SW480 (cell line): ENCODE results near the gene LZTR1.

Experiments
- DNase-seq: peaks from one replicate; pipeline ENCODE4 v3.0.0-alpha.2; 2016; ENCODE audit warnings: low spot score

Gene LZTR1

DNA sequence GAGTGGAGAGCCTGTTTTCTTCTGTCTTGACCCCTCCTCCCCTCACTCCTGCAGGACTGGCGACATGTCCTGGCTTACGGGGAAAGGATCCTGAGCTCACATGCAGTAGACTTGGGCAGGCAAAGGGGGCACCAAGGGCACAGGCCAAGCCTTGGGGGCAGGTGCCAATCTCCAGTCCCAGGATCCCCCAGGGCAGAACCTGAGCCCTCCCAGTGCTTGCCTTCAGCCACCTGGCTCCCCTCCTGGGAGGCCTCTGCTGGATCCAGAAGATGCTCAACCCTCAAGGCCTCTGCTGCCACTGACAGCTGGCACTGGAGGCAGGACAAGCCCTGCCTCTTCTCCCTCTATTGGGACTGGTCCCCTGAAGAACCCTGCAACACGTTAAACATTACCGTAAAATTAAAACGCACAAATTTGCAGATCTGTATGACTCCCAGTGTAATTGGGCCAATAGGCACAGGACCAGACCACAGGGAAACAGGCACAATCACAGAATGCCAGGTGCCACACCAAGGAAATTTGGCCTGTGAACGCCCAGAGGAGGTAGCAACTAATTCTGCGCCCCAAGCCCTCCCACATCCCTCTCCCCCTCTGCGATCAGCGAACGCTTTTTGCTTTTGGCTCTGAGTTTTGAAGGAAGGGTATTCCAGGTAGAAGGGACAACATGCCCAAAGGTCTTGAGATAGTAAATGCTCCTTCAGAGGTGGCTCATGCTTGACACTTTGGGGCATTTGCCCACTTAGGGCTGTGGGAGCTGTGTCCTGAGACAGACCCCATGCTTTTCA, 967 bp upstream of the LZTR1 start:
- no peak for DNase-seq

DNA sequence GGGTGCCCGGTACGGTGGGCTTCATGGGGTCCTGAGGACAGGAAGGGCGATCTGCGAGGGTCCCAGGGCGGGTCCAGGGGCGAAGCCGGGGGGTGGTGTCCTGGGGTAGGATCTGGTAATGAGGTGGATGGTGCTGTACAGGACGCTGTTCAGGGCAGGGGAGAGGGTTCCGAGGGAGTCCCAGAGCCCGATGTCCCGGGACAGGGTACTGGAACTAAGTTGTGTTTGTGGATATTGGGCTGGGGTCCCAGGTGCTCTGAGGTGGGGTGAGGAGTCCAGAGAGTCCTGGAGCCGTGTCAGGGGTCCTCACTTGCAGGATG, 426 bp downstream of the LZTR1 start:
- no peak for DNase-seq

GRCh38 chr22:20983081-20983771, 1.1 kb downstream of the LZTR1 start:
- DNase-seq: no peak

DNA sequence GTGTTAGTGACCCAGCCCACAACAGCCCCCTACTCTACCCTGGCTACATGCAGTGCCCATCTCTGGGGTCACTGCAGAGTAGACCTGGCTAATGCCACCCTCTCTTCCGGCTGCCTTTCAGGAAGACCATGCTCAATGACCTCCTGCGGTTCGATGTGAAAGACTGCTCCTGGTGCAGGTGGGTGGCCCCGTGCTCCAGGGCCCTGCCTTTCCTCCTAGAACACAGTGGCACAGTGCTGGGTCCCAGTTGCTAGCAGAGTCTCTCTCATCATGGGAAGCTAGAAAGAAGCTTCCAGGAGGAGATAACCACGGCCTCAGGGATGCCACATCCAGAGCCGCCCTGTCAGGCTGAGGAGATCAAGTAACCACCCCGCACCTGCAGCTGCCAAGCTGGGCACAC, 3.6 kb downstream of the LZTR1 start:
- no peak for DNase-seq

GRCh38 chr22:20986365-20986764, 4.3 kb downstream of the LZTR1 start:
- DNase-seq: no peak

DNA sequence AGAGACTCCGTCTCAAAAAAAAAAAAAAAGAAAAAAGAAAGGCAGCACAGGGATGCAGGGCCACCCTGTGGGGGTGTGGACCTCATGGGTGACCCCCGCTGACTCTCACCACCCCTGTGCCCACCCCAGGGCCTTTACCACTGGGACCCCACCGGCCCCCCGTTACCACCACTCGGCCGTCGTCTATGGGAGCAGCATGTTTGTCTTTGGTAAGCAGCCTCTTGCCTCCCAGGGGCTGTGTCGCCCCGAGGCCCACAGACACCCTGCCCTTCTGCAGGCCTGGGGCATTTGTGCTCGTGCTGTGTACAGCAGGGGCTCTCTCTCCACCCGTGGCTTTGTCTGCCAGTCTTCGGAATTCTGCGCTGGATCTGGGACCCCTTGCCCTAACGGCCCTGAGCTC, 5.3 kb downstream of the LZTR1 start:
- no peak for DNase-seq

GRCh38 chr22:20988573-20989322, 6.7 kb downstream of the LZTR1 start:
- DNase-seq: no peak

GRCh38 chr22:20989323-20990138, 7.4 kb downstream of the LZTR1 start:
- DNase-seq: no peak

DNA sequence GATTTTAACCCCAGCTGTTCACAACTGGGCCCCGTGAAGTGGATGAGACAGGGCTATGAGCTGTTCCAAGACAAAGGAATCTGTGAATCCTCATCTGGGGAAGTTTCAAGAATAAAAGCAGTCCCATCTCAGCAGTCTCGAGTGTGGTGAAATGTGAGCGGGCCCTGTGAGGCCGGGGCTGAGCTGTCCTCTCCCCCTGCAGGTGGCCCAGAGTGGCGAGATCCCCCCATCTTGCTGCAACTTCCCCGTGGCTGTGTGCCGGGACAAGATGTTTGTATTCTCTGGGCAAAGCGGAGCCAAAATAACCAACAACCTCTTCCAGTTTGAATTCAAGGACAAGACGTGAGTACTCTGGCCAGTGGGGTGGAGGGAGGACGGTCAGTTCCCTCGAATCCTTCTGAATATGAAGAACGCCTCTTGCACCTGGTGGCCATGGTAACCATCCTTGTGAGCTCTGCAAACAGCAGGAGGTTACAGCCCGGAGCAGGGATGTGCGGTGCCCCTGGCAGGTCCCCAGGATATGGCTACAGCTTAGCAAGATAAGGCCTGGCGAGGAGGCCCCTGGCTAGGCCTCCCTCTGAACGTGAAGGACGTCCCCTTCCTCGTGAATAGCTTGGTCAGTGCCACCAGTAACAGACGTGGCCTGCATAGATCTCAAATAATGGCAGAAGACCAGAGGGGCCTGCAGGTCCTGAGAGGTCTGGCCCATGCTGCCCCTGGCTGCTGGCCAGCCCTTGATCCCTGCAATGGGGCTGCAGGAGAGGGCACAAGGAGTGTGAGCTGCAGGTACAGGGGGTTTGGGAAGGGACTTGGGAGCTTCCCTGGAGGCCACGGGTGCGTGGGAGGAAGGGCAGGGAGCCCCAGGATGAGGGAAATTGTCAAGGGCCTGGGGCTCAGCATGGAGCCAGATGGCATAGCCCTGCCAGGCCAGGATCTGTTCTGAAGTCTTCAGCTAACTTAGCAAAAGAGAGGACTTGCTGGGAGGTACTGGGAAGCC, 8.4 kb downstream of the LZTR1 start:
- no peak for DNase-seq

DNA sequence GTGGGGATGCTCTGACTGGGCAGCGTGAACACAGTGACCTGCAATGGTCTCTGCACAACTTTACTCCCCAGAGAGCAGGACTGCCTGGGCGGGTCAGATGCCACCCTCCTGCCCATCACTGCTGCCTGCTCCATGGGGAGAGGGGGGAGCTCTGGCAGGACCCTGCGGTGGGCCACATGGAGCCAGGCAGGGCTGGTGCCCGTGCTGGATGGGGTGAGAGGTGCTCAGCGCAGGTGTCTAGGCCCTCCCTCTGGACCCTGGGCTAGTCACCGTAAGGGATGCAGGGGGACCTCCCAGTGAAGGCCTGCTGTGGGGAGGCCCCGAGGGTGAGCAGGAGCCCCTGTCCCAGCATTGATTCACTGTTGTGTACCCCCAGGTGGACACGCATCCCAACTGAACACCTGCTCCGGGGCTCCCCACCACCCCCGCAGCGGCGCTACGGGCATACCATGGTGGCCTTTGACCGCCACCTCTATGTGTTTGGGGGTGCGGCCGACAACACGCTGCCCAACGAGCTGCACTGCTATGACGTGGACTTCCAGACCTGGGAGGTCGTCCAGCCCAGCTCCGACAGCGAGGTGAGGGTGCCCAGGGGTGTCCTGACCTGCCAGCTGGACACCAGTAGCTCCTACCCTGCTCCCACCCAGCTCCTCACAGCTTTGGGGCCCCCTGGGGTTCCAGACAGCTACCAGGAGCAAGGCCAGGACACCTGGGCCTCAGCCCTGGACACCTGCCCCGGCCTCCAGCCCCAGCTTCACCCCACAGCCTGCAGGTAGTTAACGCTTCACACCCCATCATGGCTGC, 9.4 kb downstream of the LZTR1 start:
- DNase-seq: no peak

DNA sequence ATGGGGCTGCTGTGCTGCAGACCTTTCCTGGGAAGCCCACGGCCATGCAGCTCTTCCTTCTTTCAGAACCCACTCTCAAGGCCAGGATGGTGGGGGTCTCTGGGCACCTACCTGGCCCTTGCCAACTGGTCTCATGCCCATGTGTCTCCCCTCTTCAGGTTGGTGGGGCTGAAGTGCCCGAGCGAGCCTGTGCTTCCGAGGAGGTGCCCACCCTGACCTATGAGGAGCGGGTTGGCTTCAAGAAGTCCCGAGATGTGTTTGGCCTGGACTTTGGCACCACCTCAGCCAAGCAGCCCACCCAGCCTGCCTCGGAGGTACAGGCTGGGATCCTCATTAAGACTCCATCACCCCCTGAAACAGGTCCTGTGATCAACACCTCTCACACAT, 10.0 kb downstream of the LZTR1 start:
- no peak for DNase-seq

- no peak for DNase-seq
Observed at GRCh38 chr22:20992456-20993303, 10.6 kb downstream of the LZTR1 start.

DNA sequence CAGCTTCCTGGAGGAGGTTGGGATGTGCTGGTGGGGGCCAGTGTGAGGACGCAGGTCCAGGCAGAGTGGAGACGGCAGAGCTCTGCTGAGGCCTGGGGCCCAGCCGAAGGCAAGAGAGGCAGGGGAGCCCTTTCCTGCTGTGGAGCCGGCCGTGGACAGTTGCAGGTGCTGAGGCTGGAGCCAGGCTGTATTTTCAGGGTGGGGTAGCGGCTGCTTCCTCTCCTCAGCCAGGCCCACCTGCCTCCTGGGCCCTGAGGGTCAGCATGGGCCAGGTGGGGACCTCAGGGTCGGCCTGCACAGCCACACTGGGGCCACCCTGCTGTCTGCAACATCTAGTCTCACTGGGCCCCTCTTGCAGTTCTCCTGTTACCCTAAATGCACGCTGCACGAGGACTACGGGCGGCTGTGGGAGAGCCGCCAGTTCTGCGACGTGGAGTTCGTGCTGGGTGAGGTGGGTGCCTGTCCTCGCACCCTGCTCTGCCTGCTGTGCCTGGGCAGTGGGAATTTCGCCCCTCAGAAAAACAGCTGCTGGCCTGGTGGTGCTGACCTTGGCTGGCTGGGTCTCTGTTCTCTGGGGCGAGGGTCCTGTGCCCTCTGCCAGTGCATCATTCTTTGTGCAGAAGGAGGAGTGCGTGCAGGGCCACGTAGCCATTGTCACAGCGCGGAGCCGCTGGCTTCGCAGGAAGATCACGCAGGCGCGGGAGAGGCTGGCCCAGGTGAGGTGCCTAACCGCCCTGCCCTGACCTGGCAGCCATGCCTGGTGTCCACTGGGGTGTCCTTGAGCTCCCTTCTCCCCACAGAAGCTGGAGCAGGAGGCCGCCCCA, 11.4 kb downstream of the LZTR1 start:
- no peak for DNase-seq

GRCh38 chr22:20994128-20994901, 12.2 kb downstream of the LZTR1 start:
- DNase-seq: no peak

DNA sequence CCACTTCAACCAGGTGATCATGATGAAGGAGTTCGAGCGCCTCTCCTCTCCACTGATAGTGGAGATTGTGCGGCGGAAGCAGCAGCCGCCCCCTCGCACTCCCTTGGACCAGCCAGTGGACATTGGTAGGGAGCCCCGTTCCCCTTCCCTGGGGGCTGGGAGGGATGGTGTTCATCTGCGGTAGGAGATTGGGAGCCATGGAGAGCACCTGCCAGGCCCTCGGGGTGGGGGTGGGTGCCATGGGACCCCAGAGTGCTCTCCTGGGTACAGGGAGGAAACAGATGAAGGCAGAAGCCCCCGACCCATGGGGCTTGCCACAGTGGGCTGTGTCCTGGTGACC, 12.8 kb downstream of the LZTR1 start:
- no peak for DNase-seq

- no peak for DNase-seq
Observed at GRCh38 chr22:20995329-20996030, 13.4 kb downstream of the LZTR1 start.

DNA sequence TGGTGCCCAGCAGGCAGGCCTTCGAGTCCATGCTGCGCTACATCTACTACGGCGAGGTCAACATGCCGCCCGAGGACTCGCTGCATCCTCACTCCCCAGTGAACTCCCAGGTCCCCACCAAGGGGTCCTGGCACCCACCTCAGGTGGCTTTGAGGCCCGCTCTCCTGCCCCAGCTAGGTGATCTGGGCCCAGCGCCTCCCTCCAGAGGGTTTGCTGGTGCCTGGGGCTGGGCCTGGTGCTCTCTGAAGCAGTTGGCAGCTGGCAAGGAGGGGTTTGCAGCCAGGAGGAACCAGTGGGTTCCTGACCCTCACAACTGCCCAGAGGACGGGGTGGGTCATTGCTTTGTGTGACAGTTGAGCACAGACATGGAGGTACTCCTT, 13.9 kb downstream of the LZTR1 start:
- DNase-seq: no peak
